Peyer's patch (tissue), 4 donors: ENCODE measurements around the gene TMEM45A. TPM values are rescaled to one million over a fixed set of nuclear protein-coding genes. Genes with fewer than 3 reads are reported as not detected.

Experiments used
- DNase-seq, 3 donors: peaks; one replicate each; pipeline ENCODE4 v3.0.0-alpha.2; 2017 to 2019
- H3K27ac ChIP-seq, 4 donors: fragments of 200-600 bp; sonication (generic); one replicate each; pipeline ENCODE4 v1.5.1; 2016 to 2019
- H3K27me3 ChIP-seq, 2 donors: fragments of 200-600 bp; sonication (generic); one replicate each; pipeline ENCODE4 v1.5.1; 2019
- H3K36me3 ChIP-seq, 3 donors: fragments of 200-600 bp; sonication (generic); one replicate each; pipeline ENCODE4 v1.5.1; 2016 to 2019
- H3K4me1 ChIP-seq, 4 donors: fragments of 200-600 bp; sonication (generic); one replicate each; pipeline ENCODE4 v1.5.1; 2016 to 2019
- H3K4me3 ChIP-seq, 4 donors: fragments of 200-600 bp; sonication (generic); 1 replicate in 3 of 4; 2 replicates in 1 of 4; pipeline ENCODE4 v1.5.1; 2016 to 2019; ENCODE audit warnings: mild to moderate bottlenecking in 1 of 4
- H3K9me3 ChIP-seq, 4 donors: fragments of 200-600 bp; sonication (generic); one replicate each; pipeline ENCODE4 v1.5.1; 2016 to 2019; ENCODE audit warnings: mild to moderate bottlenecking in 1 of 4
- POLR2A ChIP-seq, 2 donors: fragments of 450-650 bp; IDR thresholded peaks; one replicate each; pipeline ENCODE4 v1.5.1; 2017; ENCODE audit warnings: antibody characterized with exemption in 2 of 2, mild to moderate bottlenecking in 2 of 2, moderate library complexity in 2 of 2
- total RNA-seq, 4 donors: library from RNA; depleted of rRNA; stranded (reverse); fragments of >200 nt; gene quantifications; one replicate each; pipeline ENCODE4 v1.1.0, GENCODE V29; 2016
- TF ChIP-seq, protein P1 (sequence below), 6 experiments: fragments of 450-650 bp in 4 of 6; fragments of 200-600 bp in 2 of 6; sonication (generic) in 1 of 6; IDR thresholded peaks; one replicate each; pipeline ENCODE4 v1.5.1; 2017 to 2019; ENCODE audit warnings: antibody characterized with exemption in 6 of 6, mild to moderate bottlenecking in 3 of 6, moderate library complexity in 1 of 6

Gene TMEM45A
- total RNA-seq, 4 donors from 2014 or later = 0.66 to 5.3 (median 4.7) TPM; not detected in 1

DNA sequence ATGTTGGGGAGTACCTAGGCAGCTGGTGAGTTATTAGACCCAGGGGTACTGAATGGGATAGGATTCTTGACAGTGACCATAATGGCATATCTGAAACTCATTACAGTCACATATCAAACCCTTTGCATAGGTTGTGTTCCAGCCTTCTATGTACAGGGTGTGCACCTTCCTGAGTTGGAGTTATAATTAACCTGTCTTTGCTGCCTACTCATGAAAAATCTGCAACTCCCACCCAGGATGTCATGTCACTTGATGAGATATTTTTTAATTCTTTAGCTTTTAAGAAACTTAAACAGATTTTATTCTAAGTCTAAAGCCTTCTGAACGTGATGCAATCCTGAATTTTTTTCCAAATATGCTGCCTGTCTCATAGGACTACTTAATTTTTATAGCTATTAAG lies 95.8 kb downstream of the TMEM45A start:
- Histone ChIP-seq H3K36me3 (no peaks in the 10 kb centered on the region), H3K4me1 (no peaks in the 10 kb centered on the region), H3K27me3 (no peaks in the 10 kb centered on the region), H3K27ac (no peak overlapping the region), H3K9me3 (no peaks in the 10 kb centered on the region), H3K4me3 (no peak overlapping the region)
- DNase-seq = no peak
- TF ChIP-seq, protein P1, sequence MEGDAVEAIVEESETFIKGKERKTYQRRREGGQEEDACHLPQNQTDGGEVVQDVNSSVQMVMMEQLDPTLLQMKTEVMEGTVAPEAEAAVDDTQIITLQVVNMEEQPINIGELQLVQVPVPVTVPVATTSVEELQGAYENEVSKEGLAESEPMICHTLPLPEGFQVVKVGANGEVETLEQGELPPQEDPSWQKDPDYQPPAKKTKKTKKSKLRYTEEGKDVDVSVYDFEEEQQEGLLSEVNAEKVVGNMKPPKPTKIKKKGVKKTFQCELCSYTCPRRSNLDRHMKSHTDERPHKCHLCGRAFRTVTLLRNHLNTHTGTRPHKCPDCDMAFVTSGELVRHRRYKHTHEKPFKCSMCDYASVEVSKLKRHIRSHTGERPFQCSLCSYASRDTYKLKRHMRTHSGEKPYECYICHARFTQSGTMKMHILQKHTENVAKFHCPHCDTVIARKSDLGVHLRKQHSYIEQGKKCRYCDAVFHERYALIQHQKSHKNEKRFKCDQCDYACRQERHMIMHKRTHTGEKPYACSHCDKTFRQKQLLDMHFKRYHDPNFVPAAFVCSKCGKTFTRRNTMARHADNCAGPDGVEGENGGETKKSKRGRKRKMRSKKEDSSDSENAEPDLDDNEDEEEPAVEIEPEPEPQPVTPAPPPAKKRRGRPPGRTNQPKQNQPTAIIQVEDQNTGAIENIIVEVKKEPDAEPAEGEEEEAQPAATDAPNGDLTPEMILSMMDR (IDR thresholded peaks at IDR 0.05) = no peak
- TF ChIP-seq POLR2A (IDR thresholded peaks at IDR 0.05) = no peak

DNA sequence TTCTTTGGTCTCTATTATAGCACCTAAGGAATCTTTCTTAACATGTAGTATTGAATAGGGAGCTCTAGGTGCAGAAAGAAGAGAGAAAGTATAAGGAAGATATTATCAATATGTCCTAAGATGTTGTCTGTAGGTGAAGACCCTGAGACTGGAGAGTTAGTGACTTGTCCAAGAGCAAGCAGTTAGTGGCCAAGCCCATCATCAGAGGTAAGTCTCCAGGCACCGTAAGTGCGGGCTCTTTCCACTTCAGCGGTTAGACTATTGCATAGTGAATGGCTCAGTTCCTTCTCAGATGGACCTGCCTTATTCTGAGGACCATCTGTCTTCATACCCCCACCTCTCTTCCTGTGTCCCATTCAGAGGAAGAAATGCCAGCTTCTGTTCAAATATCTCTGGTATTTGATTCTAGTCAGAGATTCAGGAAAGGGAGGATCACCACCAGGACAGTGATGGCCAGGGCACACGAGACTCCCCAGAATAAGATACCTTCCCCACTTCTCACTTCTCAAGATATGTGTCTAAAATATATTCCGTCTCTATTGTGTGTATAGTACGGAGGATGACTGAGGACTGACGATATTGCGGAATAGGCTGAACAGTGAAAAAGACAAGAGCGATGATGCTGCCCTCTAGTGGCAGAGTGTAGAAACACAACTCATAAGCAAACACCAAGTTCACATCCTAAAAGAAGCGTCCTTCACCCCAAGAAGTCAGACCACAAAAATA lies 97.9 kb downstream of the TMEM45A start:
- Histone ChIP-seq H3K4me3 (no peak overlapping the region), H3K36me3 (no peaks in the 10 kb centered on the region), H3K9me3 (no peaks in the 10 kb centered on the region), H3K4me1 (no peaks in the 10 kb centered on the region), H3K27ac (no peak overlapping the region), H3K27me3 (no peaks in the 10 kb centered on the region)
- peak in 2 of 3 donors; percentile 44 to 74 for DNase-seq
- TF ChIP-seq, protein P1 (IDR thresholded peaks at IDR 0.05) = peak; percentile 76 to 95 (median 92)
- TF ChIP-seq POLR2A (IDR thresholded peaks at IDR 0.05) = no peak

DNA sequence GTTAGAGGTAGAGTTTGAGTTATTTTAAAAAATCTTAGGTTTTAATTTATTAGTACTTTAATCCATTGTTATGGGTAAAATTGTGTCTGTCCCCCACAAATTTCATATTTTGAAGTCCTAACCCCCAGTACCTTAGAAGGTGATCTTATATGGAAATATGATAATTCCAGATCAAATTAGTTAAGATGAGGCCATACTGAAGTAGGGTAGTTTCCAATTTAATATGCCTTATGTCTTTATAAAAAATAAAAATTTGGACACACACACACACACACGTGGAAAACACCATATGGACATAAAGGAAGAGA lies 98.4 kb downstream of the TMEM45A start:
- Histone ChIP-seq H3K9me3 (no peaks in the 10 kb centered on the region), H3K4me1 (no peaks in the 10 kb centered on the region), H3K4me3 (no peak overlapping the region), H3K36me3 (no peaks in the 10 kb centered on the region), H3K27ac (no peak overlapping the region), H3K27me3 (no peaks in the 10 kb centered on the region)
- DNase-seq = no peak
- TF ChIP-seq, protein P1 (IDR thresholded peaks at IDR 0.05) = no peak
- no peak for TF ChIP-seq POLR2A (IDR thresholded peaks at IDR 0.05)

DNA sequence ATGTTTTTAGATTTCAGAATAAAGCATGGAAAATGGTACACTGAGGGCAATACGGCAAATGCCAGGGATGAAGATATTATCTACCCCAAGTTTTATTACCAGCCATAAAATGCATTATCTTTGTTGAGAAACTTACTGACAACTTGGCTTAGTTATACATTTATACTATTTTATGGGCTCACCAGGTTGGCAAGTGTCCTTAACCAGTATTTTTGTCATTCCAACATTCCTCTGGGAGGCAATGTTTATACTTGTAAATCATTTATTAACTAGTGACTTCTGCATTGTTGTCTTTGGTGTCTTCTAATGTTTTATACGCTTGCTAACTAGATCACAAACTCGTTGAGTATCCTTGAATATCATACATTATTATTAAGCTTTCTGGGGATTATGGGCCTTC lies 99.0 kb downstream of the TMEM45A start:
- no peaks in the 10 kb centered on the region for H3K36me3 ChIP-seq
- no peaks in the 10 kb centered on the region for H3K4me1 ChIP-seq
- H3K27ac ChIP-seq = no peak overlapping the region
- no peak for DNase-seq
- H3K27me3 ChIP-seq = no peaks in the 10 kb centered on the region
- TF ChIP-seq, protein P1 (IDR thresholded peaks at IDR 0.05) = no peak
- TF ChIP-seq POLR2A (IDR thresholded peaks at IDR 0.05) = no peak
- no peak overlapping the region for H3K4me3 ChIP-seq
- H3K9me3 ChIP-seq = no peaks in the 10 kb centered on the region

DNA sequence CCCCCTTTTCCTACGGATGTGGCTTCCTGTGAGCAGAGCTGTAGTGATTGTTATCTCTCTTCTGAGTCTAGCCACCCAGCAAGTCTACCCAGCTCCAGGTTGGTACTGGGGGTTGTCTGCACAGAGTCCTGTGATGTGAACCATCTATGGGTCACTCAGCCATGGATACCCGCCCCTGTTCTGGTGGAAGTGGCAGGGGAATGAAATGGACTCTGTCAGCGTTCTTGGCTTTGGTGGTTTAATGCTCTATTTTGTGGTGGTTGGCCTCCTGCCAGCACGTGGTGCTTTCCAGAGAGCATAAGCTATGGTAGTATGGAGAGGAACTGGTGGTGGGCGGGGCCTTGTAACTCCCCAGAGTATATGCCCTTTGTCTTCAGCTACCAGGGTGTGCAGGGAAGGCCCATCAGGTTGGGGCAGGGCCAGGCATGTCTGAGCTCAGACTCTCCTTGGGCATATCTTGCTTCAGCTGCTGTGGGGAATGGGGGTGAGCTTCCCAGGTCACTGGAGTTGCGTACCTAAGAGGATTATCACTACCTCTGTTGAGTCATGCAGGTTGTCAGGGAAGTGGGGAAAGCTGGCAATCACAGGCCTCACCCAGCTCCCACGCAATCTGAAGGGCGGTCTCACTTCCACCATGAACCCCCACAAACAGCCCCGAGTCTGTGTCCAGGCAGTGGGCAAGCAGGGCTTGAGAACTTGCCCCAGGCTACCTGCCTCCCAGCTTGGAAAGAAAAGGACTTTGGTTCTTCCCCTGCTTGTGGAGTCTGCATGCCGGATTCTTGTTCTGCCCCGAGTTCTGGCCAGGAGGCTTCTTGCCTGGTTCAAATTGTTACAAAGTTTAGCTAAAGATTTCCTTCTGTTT lies 108.0 kb downstream of the TMEM45A start:
- peak overlapping the region in 3 of 4 donors; percentile 40 to 80 (median 65) for H3K27ac ChIP-seq
- DNase-seq = peak in 2 of 3 donors; percentile 70 to 79

More for the DNA sequence above, 108.0 kb downstream of the TMEM45A start:
- Histone ChIP-seq H3K36me3 (no peaks in the 10 kb centered on the region), H3K4me1 (peaks cover 0 to 25% (median 0%) of the 10 kb centered on the region in 4 donors), H3K4me3 (no peak overlapping the region), H3K27me3 (no peaks in the 10 kb centered on the region), H3K9me3 (no peaks in the 10 kb centered on the region)
- TF ChIP-seq, protein P1 (IDR thresholded peaks at IDR 0.05) = no peak
- TF ChIP-seq POLR2A (IDR thresholded peaks at IDR 0.05) = no peak
